Choroid plexus epithelial cell (primary cell): ENCODE measurements around the gene CRACR2B.
A peak's percentile ranks its signal among the peaks of the same experiment; 100 is the strongest.

ENCODE experiments used
- DNase-seq: peaks from one replicate; pipeline ENCODE4 v3.0.0-alpha.2; 2010; ENCODE audit warnings: low read depth
- H3K4me3 ChIP-seq: 2 replicates; pipeline ENCODE4 v1.5.1; 2011; ENCODE audit warnings: low read depth, mild to moderate bottlenecking, control low read depth, low read length, moderate library complexity
- TF ChIP-seq, protein P1 (sequence below): conservative IDR thresholded peaks from 2 replicates; pipeline ENCODE4 v1.5.1; 2011; ENCODE audit warnings: low read depth, mild to moderate bottlenecking, control low read depth, inconsistent platforms, low read length, moderate library complexity

Gene CRACR2B

DNA sequence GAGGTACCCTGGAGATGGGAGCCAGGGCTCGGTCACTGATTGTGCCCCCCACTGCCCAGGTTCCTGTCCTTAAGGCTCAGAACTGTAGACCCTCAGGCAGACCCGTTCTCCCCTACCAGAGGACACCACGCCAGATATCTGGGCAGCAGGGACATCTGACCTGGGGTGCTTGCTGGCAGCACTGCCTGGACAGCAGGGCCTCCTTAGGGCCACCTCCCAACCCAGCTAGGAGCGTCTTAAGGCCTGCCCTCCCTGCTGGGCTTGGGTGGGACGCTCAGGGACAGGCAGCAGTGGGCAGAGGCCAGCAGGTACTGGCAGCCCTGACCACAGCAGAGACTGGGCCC, 11.5 kb downstream of the CRACR2B start:
- no peak for DNase-seq
- H3K4me3 ChIP-seq = no peak overlapping the region
- TF ChIP-seq, protein P1, sequence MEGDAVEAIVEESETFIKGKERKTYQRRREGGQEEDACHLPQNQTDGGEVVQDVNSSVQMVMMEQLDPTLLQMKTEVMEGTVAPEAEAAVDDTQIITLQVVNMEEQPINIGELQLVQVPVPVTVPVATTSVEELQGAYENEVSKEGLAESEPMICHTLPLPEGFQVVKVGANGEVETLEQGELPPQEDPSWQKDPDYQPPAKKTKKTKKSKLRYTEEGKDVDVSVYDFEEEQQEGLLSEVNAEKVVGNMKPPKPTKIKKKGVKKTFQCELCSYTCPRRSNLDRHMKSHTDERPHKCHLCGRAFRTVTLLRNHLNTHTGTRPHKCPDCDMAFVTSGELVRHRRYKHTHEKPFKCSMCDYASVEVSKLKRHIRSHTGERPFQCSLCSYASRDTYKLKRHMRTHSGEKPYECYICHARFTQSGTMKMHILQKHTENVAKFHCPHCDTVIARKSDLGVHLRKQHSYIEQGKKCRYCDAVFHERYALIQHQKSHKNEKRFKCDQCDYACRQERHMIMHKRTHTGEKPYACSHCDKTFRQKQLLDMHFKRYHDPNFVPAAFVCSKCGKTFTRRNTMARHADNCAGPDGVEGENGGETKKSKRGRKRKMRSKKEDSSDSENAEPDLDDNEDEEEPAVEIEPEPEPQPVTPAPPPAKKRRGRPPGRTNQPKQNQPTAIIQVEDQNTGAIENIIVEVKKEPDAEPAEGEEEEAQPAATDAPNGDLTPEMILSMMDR = no peak

DNA sequence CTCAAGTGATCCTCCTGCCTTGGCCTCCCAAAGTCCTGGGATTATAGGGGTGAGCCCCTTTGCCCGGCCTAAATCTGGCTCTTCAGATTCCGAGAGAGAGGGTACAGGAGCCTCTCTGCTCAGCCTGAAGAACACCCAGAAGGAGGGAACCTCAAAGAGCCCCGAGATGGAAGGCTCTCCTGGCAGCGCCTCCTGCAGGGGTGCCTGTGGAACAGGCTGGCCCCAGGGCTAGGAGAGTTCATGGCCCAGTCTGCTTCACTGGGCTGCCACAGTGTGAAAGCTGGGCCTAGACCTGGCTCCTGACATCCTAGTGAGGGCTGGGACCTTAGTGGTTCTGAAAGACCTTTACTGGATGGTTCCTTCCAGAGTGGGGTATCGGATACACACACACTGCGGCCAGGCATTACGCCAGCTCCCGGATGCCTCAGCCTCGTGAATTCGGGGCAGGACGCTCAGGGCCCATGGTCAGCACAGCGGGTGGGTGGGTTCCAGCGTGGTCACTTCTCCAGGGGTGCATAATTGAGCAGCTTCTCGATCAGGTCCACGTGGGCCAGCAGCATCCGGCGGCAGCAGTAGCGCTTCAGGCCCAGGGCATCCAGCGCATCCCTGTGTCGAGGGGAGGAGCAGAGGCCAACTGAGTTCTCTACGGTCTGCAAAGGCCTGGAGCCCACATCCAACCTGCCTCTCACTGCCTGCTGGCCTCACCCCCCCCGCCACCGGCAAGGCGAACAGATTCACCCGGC, 12.3 kb downstream of the CRACR2B start:
- TF ChIP-seq, protein P1 = peak; percentile 57
- DNase-seq = peak; percentile 41
- peak overlapping the region; percentile 1 for H3K4me3 ChIP-seq

DNA sequence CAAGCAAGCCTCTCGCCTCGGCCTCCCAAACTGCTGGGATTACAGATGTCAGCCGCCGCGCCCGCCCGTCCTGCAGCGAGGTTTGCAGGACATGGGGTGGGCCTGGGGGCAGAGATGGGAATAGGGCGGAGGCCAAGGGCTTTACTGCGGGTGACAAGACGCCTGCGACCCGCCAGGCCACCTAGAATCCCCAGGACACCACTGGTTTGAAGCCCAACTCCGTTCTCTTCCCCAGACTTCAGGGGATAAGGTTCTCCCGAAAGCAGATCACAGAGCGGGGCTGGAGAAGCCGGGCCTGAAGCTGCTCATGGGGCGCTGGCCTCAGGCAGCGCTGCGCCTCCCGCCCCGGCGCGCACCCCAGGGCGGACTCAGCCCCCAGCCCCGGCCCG, 14.3 kb downstream of the CRACR2B start:
- TF ChIP-seq, protein P1 = no peak
- DNase-seq = no peak
- peak overlapping the region; percentile 91 for H3K4me3 ChIP-seq

DNA sequence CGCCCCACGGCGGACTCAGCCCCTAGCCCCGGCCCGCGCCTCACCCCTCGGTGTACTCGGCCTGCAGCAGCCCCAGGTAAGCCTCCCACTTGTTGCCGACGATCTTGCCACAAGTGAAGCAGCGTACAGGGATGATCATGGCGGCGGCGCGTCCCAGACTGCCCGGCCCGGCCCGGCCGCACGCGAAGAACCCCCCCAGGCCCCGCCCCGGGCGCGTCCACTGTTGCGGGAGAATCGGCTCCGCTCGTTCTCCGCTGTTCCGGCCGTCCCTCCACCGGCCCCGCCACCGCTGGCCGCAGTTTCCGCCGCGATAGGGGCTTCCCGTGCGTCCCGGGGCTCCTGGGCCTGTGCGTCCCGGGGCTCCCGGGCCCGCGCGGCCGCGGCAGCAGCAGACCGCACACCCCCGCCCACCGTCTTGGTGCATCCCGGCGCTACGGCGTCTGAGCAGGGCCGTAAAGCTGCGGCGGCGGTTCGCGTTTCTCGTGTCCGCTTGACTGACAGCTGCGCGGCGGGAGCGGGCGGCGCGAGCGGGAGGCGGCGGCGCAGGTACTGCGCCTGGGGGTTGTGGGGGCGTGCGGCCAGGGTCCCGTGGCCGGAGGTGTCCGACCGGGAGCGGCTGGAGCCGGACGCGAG, 14.8 kb downstream of the CRACR2B start, which contains the start of the genes POLR2L and TSPAN4:
Gene POLR2L (minus strand): TSS at position 160 of the 633 bp plus-strand sequence. CDS start 21 bp downstream, at position 139.
Gene TSPAN4 (plus strand): TSS at position 483 of the 633 bp plus-strand sequence. CDS start 7,453 bp downstream, outside the sequence.
- DNase-seq = peak; percentile 94
- TF ChIP-seq, protein P1 = no peak
- H3K4me3 ChIP-seq = peak within 1 kb of the TSS; percentile 91

DNA sequence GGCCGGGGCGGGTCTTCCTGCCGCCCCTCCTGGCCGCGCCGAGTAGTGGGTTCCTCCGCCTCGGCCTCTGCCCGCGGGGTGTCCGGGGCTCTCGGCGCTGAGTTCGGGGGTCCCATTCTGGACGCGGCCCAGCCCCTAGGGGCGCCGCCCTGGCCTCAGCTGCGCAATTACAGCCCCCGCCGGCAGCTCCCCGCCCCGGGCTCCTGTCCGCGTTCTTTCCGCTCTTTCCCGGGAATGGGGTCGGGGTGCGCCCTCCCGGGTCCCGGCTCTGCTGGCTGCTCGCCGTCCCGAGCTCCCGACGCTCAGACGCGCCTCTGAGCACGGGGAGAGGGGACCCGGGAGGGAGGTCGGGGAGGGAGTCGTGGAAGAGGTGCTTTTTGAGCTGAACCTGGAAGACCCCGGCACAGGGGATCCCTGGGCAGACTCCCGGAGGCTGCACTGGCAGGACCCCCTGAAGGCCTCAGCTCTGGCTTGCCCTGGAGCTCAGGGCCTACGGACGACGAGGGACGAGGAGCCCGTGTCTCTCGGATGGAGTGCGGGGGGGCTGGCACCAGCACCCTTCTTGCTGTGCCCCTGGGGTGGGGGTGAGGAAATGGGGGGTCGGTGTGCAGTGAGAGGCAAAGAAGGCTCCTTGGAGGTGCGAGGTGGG, 15.5 kb downstream of the CRACR2B start:
- DNase-seq = no peak
- H3K4me3 ChIP-seq = peak overlapping the region; percentile 91
- TF ChIP-seq, protein P1 = no peak

DNA sequence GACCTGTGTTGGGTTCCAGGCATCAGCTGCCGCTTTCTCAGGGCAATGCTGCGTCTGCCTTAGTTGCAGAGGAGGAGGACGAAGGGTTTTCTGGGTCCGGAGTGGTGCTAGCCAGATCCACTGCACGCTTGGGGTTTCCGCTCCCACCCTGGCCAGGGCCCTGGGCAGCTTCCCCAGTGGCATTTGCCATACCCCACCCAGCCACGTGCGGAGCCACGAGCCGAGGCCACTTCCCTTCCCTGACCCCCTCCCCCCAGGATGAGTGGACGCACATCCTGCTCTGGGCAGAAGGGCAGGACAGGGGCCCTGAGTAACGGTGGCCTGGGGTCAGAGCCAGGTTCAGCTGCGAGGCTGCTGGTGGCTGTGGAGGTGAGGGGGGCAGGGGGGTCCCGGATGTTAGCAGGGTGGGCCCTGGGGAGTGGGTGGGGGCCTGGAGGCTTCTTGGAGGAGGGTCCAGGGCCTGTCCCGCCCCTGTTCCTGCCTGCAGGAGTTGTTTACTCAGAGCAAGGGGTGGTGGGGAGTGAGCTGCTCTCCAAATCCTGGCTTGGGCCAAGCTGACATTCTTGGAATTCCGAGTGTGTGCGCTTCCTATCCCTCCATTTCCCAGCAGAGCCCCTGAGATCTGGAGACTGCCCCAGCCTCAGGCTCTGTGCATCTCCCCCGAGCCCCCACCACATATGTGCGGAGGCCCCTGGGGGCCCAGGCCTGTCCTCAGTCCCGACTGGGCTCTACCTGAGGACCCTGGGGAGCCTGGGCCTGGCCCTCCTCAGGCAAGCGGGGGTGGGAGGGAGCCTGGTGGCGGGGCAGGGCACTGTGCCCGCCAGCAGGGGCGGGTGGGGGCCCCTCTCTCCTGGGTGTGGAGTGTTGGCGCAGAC, 16.3 kb downstream of the CRACR2B start:
- H3K4me3 ChIP-seq = peak overlapping the region; percentile 91
- TF ChIP-seq, protein P1 = no peak
- peak; percentile 97 for DNase-seq
